GM23338 (cell line): ENCODE results near the gene UST.

Experiments
- EZH2 ChIP-seq: fragments of 200-600 bp; sonication (generic); IDR thresholded peaks from one replicate; pipeline ENCODE4 v1.8.0; 2017; ENCODE audit warnings: antibody characterized with exemption, mild to moderate bottlenecking, low read depth; ENCODE audit not compliant: unreplicated experiment
- EZH2phosphoT487 ChIP-seq: fragments of 200-600 bp; sonication (generic); IDR thresholded peaks from one replicate; pipeline ENCODE4 v1.8.1; 2018; ENCODE audit warnings: antibody characterized with exemption; ENCODE audit not compliant: unreplicated experiment
- JUNB ChIP-seq: IDR thresholded peaks from one replicate; pipeline ENCODE4 v1.6.1; 2016; ENCODE audit warnings: antibody characterized with exemption; ENCODE audit not compliant: unreplicated experiment
- NANOG ChIP-seq: IDR thresholded peaks from 2 replicates; pipeline ENCODE4 v1.6.1; 2016; ENCODE audit warnings: antibody characterized with exemption, borderline replicate concordance
- POLR2AphosphoS5 ChIP-seq: IDR thresholded peaks from 2 replicates; pipeline ENCODE4 v1.6.1; 2016; ENCODE audit warnings: antibody characterized with exemption, low read depth
- STAT1 ChIP-seq: IDR thresholded peaks from one replicate; pipeline ENCODE4 v1.6.1; 2016; ENCODE audit warnings: antibody characterized with exemption; ENCODE audit not compliant: unreplicated experiment
- ZNF114 ChIP-seq: fragments of 250-450 bp; sonication (Bioruptor Pico); IDR thresholded peaks from 2 replicates; pipeline ENCODE4 v1.5.0; 2020; ENCODE audit warnings: mild to moderate bottlenecking, moderate library complexity
- TF ChIP-seq, protein P1 (sequence below), 2 experiments: fragments of 200-600 bp in 1 of 2; sonication (generic) in 1 of 2; conservative IDR thresholded peaks; 2 replicates each; pipeline versions ENCODE4 v1.5.1 to v1.6.1; 2016 to 2017; ENCODE audit warnings: antibody characterized with exemption in 2 of 2, low read depth in 2 of 2, mild to moderate bottlenecking in 2 of 2, moderate library complexity in 1 of 2
- TF ChIP-seq, protein P2 (sequence below): IDR thresholded peaks from one replicate; pipeline ENCODE4 v1.6.1; 2018; ENCODE audit warnings: antibody characterized with exemption; ENCODE audit not compliant: unreplicated experiment
- TF ChIP-seq, protein P3 (sequence below): IDR thresholded peaks from 2 replicates; pipeline ENCODE4 v1.6.1; 2016; ENCODE audit warnings: antibody characterized with exemption

DNA sequence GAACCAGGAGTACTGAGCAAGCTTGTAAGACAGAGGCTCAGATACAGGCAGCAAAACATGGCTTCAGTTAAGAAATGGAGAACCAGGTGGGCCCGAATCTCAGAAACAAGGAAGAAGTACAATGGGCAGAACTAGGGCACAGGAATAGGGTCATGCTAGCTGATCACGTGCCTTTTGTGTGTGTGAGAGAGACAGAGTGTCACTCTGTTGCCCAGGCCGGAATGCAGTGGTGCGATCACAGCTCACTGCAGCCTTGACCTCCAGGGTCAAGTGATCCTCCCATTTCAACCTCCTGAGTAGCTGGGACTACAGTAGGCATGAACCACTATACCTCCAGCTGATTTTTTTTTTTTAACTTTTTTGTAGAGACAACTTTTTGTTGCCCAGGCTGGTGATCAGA is 257.8 kb downstream of the UST start:
- TF ChIP-seq, protein P1, sequence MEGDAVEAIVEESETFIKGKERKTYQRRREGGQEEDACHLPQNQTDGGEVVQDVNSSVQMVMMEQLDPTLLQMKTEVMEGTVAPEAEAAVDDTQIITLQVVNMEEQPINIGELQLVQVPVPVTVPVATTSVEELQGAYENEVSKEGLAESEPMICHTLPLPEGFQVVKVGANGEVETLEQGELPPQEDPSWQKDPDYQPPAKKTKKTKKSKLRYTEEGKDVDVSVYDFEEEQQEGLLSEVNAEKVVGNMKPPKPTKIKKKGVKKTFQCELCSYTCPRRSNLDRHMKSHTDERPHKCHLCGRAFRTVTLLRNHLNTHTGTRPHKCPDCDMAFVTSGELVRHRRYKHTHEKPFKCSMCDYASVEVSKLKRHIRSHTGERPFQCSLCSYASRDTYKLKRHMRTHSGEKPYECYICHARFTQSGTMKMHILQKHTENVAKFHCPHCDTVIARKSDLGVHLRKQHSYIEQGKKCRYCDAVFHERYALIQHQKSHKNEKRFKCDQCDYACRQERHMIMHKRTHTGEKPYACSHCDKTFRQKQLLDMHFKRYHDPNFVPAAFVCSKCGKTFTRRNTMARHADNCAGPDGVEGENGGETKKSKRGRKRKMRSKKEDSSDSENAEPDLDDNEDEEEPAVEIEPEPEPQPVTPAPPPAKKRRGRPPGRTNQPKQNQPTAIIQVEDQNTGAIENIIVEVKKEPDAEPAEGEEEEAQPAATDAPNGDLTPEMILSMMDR (conservative IDR thresholded peaks at IDR 0.05; ENCODE audit: low read depth in 2 of 2), result no peak
- TF ChIP-seq EZH2phosphoT487 (no peak), NANOG (no peak), STAT1 (no peak), EZH2 (no peak), POLR2AphosphoS5 (no peak), ZNF114 (CRISPR knock-in tag) (no peak), JUNB (no peak)
- TF ChIP-seq, protein P2, sequence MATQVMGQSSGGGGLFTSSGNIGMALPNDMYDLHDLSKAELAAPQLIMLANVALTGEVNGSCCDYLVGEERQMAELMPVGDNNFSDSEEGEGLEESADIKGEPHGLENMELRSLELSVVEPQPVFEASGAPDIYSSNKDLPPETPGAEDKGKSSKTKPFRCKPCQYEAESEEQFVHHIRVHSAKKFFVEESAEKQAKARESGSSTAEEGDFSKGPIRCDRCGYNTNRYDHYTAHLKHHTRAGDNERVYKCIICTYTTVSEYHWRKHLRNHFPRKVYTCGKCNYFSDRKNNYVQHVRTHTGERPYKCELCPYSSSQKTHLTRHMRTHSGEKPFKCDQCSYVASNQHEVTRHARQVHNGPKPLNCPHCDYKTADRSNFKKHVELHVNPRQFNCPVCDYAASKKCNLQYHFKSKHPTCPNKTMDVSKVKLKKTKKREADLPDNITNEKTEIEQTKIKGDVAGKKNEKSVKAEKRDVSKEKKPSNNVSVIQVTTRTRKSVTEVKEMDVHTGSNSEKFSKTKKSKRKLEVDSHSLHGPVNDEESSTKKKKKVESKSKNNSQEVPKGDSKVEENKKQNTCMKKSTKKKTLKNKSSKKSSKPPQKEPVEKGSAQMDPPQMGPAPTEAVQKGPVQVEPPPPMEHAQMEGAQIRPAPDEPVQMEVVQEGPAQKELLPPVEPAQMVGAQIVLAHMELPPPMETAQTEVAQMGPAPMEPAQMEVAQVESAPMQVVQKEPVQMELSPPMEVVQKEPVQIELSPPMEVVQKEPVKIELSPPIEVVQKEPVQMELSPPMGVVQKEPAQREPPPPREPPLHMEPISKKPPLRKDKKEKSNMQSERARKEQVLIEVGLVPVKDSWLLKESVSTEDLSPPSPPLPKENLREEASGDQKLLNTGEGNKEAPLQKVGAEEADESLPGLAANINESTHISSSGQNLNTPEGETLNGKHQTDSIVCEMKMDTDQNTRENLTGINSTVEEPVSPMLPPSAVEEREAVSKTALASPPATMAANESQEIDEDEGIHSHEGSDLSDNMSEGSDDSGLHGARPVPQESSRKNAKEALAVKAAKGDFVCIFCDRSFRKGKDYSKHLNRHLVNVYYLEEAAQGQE, result no peak
- TF ChIP-seq, protein P3, sequence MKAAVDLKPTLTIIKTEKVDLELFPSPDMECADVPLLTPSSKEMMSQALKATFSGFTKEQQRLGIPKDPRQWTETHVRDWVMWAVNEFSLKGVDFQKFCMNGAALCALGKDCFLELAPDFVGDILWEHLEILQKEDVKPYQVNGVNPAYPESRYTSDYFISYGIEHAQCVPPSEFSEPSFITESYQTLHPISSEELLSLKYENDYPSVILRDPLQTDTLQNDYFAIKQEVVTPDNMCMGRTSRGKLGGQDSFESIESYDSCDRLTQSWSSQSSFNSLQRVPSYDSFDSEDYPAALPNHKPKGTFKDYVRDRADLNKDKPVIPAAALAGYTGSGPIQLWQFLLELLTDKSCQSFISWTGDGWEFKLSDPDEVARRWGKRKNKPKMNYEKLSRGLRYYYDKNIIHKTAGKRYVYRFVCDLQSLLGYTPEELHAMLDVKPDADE, result no peak
